ENCODE data around the gene ENPP3. TPM values are rescaled to one million over a fixed set of nuclear protein-coding genes. Genes with fewer than 3 reads are reported as not detected.

Gene ENPP3
- polyA plus RNA-seq, 1 of the 3 experiments (the other 2 are of a cell fraction), result not detected

DNA sequence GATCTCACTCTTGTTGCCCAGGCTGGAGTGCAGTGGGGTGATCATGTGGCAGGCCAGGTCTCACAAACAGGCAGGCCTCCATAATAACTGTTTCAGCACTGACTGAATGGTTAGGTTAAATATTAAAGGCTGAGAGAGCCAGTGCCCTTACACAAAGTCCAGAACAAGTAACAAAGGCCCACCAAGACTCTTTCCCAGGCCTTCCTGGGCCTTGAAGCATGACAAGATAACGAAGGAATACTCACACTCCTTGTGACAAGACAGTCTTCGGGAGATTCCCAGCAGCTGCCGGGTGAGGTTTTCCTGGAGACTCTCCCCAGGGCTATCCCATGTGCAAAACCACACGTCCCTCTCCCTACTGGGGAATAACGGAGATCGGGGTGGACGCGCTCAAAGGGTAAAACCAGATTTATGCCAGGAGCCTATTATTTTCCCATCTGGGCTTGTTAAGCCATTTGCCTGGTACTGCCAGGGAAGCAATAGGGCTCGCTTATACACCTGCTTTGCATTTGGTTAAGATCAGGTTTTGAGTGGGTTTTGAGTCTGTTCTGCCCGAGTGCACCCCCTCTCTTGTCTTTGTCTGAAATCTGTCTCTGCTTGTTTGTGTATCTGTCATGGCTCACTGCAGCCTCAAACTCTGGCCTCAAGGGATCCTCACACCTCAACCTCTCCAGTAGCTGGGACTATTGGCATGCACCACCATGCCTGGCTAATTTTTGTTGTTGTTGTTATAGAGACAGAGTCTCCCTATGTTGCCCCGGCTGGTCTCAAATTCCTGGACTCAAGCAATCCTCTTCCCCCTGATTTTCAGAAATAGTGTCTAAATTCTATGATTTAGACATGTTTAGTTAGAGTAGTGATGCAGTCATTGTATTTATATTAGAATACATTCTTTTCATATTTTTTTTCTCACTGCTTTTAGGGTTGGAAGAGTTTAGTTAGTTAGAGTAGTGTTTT lies 1.4 kb upstream of the ENPP3 start:
- no peaks in the 10 kb centered on the region for H3K9me2 ChIP-seq
- H3K9me3 ChIP-seq, result no peaks in the 10 kb centered on the region
- POLR2A ChIA-PET, result no interaction called here
- no peaks in the 10 kb centered on the region for H3K79me2 ChIP-seq (ENCODE audit: insufficient read depth)
- H4K20me1 ChIP-seq (ENCODE audit: insufficient read depth), result no peaks in the 10 kb centered on the region
- H3K27me3 ChIP-seq (ENCODE audit: insufficient read depth), result peaks cover 11% of the 10 kb centered on the region
- H3K4me3 ChIP-seq (ENCODE audit: low read depth in 2 of 2, low read length in 1 of 2), result no peak overlapping the region
- no peak for TF ChIP-seq SIN3A (IDR thresholded peaks at IDR 0.05; ENCODE audit: borderline replicate concordance, low read depth, low read length)
- TF ChIP-seq REST (IDR thresholded peaks at IDR 0.05; ENCODE audit: low read depth, low read length), result no peak
- no peak for TF ChIP-seq EP300 (IDR thresholded peaks at IDR 0.05; ENCODE audit: borderline replicate concordance in 1 of 2, low read depth in 1 of 2, low read length in 1 of 2)
- TF ChIP-seq, protein P1, sequence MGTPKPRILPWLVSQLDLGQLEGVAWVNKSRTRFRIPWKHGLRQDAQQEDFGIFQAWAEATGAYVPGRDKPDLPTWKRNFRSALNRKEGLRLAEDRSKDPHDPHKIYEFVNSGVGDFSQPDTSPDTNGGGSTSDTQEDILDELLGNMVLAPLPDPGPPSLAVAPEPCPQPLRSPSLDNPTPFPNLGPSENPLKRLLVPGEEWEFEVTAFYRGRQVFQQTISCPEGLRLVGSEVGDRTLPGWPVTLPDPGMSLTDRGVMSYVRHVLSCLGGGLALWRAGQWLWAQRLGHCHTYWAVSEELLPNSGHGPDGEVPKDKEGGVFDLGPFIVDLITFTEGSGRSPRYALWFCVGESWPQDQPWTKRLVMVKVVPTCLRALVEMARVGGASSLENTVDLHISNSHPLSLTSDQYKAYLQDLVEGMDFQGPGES (IDR thresholded peaks at IDR 0.05; ENCODE audit: low read depth, low read length), result no peak
- no peak for TF ChIP-seq RXRA (IDR thresholded peaks at IDR 0.05; ENCODE audit: borderline replicate concordance, low read depth)
- TF ChIP-seq NFIC (IDR thresholded peaks at IDR 0.05; ENCODE audit: borderline replicate concordance), result no peak
- no peak for TF ChIP-seq RCOR1 (IDR thresholded peaks at IDR 0.05; ENCODE audit: low read length)
- TF ChIP-seq MEF2A (IDR thresholded peaks at IDR 0.05; ENCODE audit: borderline replicate concordance, low read depth), result no peak
- TF ChIP-seq PBX3 (IDR thresholded peaks at IDR 0.05), result no peak
- TF ChIP-seq, protein P2, sequence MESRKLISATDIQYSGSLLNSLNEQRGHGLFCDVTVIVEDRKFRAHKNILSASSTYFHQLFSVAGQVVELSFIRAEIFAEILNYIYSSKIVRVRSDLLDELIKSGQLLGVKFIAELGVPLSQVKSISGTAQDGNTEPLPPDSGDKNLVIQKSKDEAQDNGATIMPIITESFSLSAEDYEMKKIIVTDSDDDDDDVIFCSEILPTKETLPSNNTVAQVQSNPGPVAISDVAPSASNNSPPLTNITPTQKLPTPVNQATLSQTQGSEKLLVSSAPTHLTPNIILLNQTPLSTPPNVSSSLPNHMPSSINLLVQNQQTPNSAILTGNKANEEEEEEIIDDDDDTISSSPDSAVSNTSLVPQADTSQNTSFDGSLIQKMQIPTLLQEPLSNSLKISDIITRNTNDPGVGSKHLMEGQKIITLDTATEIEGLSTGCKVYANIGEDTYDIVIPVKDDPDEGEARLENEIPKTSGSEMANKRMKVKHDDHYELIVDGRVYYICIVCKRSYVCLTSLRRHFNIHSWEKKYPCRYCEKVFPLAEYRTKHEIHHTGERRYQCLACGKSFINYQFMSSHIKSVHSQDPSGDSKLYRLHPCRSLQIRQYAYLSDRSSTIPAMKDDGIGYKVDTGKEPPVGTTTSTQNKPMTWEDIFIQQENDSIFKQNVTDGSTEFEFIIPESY (IDR thresholded peaks at IDR 0.05; ENCODE audit: borderline replicate concordance, low read depth), result no peak
- no peak for TF ChIP-seq GABPA (IDR thresholded peaks at IDR 0.05; ENCODE audit: low read depth)
- CTCF ChIA-PET, result interaction anchor here (1.9 kb wide), 1 partner anchor 7 kb away, joined by 16 read pairs; the partner anchor contains the start of gene MED23
- H3K36me3 ChIP-seq (replicated peaks in 1 of 2; ENCODE audit: control insufficient read depth in 1 of 2, insufficient read depth in 2 of 2, low read length in 1 of 2), result no peaks in the 10 kb centered on the region
- H3K27ac ChIP-seq (ENCODE audit: low read depth in 2 of 2, low read length in 1 of 2), result no peak overlapping the region
- H3F3A ChIP-seq (replicated peaks; ENCODE audit: insufficient read depth), result no peaks in the 10 kb centered on the region
- H2AFZ ChIP-seq (ENCODE audit: low read depth), result no peak overlapping the region
- H3K4me1 ChIP-seq (ENCODE audit: control insufficient read depth in 1 of 2, insufficient read depth in 2 of 2, low read depth in 1 of 2, low read length in 1 of 2), result no peaks in the 10 kb centered on the region
- no peak for DNase-seq
- WGBS (ENCODE audit: low lambda C conversion rate), result 22% methylated on average over 11 of the region's 11 CpGs
- H3K4me2 ChIP-seq, result no peak overlapping the region
- no peak overlapping the region for H3K9ac ChIP-seq
